WTC11 (cell line): ENCODE measurements around the gene PCNP.

ENCODE experiments used
- ARID4B ChIP-seq: sonication (generic); formaldehyde crosslinking; IDR thresholded peaks from 2 replicates; pipeline ENCODE4 v1.8.0; 2023; ENCODE audit warnings: missing genetic modification reagents, mild to moderate bottlenecking, borderline replicate concordance
- ATF3 ChIP-seq: sonication (generic); formaldehyde crosslinking; conservative IDR thresholded peaks from 2 replicates; pipeline ENCODE4 v1.8.1; 2022; ENCODE audit warnings: mild to moderate bottlenecking, missing genetic modification reagents
- NR1H2 ChIP-seq: sonication (generic); formaldehyde crosslinking; IDR thresholded peaks from 2 replicates; pipeline ENCODE4 v1.9.0; 2021; ENCODE audit warnings: mild to moderate bottlenecking, moderate library complexity, missing genetic modification reagents
- NR3C1 ChIP-seq: sonication (generic); formaldehyde crosslinking; conservative IDR thresholded peaks from 2 replicates; pipeline ENCODE4 v1.8.1; 2023; ENCODE audit warnings: low read depth, mild to moderate bottlenecking, missing genetic modification reagents
- TCF7 ChIP-seq: sonication (generic); formaldehyde crosslinking; IDR thresholded peaks from 2 replicates; pipeline ENCODE4 v1.8.0; 2022; ENCODE audit warnings: mild to moderate bottlenecking, low read depth, missing genetic modification reagents, moderate library complexity
- TEAD4 ChIP-seq: sonication (generic); formaldehyde crosslinking; IDR thresholded peaks from 2 replicates; pipeline ENCODE4 v1.8.0; 2022; ENCODE audit warnings: mild to moderate bottlenecking, missing genetic modification reagents
- TF ChIP-seq, protein P1 (sequence below): fragments of 200-600 bp; IDR thresholded peaks from 2 replicates; pipeline ENCODE4 v1.8.0; 2022; ENCODE audit warnings: antibody characterized with exemption
- TF ChIP-seq, protein P2 (sequence below): sonication (generic); formaldehyde crosslinking; IDR thresholded peaks from 2 replicates; pipeline ENCODE4 v1.8.1; 2023; ENCODE audit warnings: mild to moderate bottlenecking, missing genetic modification reagents, moderate library complexity

GRCh38 chr3:101635954-101636798 is 62.2 kb downstream of the PCNP start:
- TF ChIP-seq TEAD4 (no peak), NR3C1 (no peak), TCF7 (CRISPR knock-in tag) (no peak), NR1H2 (no peak), ATF3 (no peak), ARID4B (CRISPR knock-in tag) (no peak)
- TF ChIP-seq, protein P1, sequence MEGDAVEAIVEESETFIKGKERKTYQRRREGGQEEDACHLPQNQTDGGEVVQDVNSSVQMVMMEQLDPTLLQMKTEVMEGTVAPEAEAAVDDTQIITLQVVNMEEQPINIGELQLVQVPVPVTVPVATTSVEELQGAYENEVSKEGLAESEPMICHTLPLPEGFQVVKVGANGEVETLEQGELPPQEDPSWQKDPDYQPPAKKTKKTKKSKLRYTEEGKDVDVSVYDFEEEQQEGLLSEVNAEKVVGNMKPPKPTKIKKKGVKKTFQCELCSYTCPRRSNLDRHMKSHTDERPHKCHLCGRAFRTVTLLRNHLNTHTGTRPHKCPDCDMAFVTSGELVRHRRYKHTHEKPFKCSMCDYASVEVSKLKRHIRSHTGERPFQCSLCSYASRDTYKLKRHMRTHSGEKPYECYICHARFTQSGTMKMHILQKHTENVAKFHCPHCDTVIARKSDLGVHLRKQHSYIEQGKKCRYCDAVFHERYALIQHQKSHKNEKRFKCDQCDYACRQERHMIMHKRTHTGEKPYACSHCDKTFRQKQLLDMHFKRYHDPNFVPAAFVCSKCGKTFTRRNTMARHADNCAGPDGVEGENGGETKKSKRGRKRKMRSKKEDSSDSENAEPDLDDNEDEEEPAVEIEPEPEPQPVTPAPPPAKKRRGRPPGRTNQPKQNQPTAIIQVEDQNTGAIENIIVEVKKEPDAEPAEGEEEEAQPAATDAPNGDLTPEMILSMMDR, result peak; percentile 69
- TF ChIP-seq, protein P2, sequence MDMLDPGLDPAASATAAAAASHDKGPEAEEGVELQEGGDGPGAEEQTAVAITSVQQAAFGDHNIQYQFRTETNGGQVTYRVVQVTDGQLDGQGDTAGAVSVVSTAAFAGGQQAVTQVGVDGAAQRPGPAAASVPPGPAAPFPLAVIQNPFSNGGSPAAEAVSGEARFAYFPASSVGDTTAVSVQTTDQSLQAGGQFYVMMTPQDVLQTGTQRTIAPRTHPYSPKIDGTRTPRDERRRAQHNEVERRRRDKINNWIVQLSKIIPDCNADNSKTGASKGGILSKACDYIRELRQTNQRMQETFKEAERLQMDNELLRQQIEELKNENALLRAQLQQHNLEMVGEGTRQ, result no peak
